ENCODE results near the gene KCNJ9. TPM values are rescaled to one million over a fixed set of nuclear protein-coding genes. Genes with fewer than 3 reads are reported as not detected.

Gene KCNJ9
- total RNA-seq, 2 experiments from 2014 or later, result not detected

DNA sequence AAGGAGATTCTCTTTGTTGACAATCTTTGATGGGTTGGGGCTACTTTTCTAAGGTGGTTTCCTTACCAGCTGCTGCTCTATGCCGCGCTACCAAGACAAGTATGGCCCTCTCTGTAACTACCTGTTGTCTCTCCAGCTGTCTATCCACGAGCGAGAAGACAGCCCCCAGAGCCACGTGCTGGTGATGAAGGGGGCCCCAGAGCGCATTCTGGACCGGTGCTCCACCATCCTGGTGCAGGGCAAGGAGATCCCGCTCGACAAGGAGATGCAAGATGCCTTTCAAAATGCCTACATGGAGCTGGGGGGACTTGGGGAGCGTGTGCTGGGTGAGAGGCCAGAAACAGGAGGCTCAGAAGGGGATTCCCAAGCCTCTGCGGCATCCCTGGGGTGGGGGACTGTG, 48.6 kb downstream of the KCNJ9 start:
- CTCF ChIA-PET, result no interaction called here
- POLR2A ChIA-PET, result no interaction called here

DNA sequence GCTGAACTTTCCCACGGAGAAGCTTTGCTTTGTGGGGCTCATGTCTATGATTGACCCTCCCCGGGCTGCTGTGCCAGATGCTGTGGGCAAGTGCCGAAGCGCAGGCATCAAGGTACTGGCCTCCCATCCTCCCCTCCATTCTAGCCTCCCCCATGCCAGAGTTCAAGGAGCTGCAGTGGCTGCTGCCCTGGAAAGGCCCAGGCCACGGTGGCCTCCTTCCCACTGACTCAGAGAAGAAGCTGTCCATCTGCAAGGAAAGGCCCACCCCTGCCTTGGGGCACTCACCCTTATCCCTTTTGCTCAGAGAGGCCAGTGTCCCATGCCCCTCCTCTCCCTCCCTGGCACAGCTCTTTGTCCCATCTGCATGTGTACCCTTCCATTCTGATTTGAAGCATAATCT, 49.1 kb downstream of the KCNJ9 start:
- POLR2A ChIA-PET, result no interaction called here
- CTCF ChIA-PET, result no interaction called here

DNA sequence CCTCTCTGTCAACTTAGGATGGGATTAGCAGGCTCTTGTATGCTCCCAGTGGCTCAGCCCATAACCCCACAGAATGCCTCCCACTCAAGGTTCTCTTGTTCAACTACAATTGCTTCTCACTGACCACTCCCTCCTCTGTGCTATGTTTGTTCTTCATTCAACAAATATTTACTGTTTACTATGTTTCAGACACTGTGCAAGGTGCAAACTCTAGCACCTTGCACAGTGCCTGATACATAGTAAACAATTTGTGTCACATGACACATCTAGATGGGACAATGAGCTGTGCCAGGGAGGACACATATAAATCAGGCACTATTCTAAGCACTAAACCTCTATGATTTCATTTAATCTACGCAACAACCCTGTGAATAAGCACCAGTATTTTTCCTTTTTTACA, 49.6 kb downstream of the KCNJ9 start:
- CTCF ChIA-PET, result interaction anchor here (0.7 kb wide), 1 partner anchor 10 kb away, joined by 3 read pairs; no protein-coding TSS in a partner anchor
- POLR2A ChIA-PET, result no interaction called here

DNA sequence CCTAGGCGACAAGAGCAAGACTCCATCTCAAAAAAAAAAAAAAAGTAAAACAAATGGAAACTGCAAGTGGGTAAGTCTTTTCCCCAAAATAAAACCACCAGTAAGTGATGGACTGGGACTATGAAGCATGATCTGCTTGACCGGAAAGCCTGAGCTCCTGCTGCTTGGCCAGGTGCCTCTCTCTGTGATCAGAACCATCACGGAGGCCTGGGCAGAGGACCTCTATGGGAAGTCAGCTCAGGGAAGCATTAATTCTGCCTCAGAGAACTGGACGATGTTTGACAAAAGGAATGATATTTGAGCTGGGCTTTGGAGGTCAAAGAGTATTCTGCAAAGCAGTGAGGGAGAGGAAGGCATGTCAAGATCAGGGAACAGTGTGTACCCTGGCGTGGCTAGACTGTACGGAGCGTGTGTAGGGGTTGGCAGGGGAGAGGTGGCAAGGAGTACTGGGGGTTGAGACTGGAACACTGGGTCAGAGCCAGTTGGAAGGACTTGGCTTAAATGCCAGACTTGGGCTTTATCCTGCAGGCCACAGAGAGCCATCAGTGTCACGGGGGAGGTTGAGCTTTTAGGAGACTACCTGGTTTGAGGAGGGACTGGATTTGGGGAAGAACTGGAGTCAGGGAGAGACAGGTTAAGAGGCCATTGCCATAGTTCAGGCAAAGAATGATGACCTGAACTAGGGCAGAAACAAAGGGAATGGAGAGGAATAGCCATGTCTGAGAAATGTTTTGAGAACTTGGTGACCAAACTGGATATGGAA, 50.6 kb downstream of the KCNJ9 start:
- POLR2A ChIA-PET, result no interaction called here

DNA sequence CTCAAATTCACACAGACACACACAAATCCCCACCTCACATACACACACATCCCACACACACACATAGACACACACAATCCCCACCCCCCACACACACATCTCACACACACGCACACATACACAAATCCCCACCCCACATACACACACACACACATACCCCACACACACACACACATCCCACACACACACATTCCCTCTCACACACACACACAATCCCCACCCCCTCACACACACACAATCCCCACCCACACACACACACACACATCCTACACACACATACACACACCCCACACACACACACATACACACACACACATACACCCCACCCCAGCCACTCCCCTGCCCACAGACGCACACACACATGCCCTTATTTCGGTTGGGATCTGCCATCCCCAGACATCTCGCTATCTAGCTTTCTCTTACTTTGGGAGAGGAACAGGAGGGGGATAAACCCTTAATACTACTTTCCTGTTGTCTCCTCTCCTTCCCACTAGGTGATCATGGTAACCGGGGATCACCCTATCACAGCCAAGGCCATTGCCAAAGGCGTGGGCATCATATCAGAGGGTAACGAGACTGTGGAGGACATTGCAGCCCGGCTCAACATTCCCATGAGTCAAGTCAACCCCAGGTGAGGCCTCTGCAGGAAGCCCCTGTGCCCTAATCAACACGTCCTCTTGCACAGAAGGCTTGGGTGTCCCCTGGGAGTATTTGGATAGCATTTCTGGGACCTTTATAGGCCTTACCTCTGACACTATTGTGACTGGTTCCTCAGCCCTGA, 52.8 kb downstream of the KCNJ9 start:
- ChIA-PET POLR2A (no interaction called here), CTCF (no interaction called here)

More for the DNA sequence above, 50.6 kb downstream of the KCNJ9 start:
- CTCF ChIA-PET, result interaction anchor here (0.7 kb wide), 1 partner anchor 9 kb away, joined by 3 read pairs; no protein-coding TSS in a partner anchor

DNA sequence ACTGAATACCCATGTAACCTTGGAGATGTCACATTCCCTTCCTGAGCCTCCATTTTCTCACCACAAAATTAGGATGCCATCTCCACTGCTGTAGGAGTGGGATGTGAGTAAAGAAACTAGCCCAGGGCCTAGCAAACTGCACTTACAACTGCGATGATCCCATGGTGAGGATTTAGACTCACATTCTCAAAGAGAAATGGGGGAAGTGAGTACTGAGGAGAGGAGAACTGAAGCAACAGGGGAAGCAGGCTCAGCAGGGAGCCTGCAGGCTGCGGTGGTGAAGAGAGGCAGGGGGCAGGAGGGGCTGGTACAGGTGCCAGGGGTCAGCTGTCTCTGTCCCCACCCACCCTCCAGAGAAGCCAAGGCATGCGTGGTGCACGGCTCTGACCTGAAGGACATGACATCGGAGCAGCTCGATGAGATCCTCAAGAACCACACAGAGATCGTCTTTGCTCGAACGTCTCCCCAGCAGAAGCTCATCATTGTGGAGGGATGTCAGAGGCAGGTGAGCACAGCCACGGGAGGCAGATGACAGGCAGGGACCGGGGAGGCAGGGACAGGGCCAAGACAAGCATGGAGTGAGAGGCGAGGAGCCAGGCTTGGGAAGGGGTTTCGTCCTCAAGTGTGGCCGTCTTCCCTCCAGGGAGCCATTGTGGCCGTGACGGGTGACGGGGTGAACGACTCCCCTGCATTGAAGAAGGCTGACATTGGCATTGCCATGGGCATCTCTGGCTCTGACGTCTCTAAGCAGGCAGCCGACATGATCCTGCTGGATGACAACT, 53.6 kb downstream of the KCNJ9 start:
- CTCF ChIA-PET, result no interaction called here

DNA sequence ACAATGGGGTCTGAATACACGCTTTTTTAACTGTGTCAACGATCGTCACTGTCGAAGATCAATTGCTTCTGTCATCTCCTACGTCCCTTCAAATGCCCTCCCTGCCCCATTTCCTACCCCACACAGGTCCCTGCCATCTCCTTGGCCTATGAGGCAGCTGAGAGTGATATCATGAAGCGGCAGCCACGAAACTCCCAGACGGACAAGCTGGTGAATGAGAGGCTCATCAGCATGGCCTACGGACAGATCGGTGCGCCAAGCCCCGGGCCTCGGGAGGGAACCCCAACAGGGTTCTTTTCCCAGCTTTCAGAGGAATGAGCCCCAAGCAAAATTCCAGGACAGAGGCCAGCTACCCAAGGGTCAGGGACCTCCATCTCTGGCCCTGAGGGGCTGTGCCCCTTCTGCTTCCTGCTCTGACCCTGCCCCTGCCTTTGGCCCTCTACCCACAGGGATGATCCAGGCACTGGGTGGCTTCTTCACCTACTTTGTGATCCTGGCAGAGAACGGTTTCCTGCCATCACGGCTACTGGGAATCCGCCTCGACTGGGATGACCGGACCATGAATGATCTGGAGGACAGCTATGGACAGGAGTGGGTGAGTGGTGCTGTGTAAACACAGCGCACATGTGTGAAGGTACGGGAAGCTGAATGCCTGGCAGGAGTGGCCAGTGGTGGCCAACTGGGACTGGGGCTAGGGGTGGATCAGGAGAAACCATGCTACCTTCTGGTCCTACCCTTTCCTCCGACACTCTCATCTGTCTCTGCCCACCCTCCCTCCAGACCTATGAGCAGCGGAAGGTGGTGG, 55.0 kb downstream of the KCNJ9 start:
- ChIA-PET CTCF (no interaction called here), POLR2A (no interaction called here)

More for the DNA sequence above, 53.6 kb downstream of the KCNJ9 start:
- POLR2A ChIA-PET, result no interaction called here

DNA sequence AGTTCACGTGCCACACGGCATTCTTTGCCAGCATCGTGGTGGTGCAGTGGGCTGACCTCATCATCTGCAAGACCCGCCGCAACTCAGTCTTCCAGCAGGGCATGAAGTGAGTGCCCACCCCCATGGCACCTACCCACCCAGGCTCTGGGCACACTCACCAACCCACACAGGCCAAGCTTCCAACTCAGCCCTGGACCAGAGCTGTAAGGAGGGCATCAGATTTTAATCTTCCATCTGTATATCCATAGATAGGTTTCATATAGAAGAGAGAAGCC, 55.5 kb downstream of the KCNJ9 start:
- CTCF ChIA-PET, result no interaction called here
- POLR2A ChIA-PET, result no interaction called here

DNA sequence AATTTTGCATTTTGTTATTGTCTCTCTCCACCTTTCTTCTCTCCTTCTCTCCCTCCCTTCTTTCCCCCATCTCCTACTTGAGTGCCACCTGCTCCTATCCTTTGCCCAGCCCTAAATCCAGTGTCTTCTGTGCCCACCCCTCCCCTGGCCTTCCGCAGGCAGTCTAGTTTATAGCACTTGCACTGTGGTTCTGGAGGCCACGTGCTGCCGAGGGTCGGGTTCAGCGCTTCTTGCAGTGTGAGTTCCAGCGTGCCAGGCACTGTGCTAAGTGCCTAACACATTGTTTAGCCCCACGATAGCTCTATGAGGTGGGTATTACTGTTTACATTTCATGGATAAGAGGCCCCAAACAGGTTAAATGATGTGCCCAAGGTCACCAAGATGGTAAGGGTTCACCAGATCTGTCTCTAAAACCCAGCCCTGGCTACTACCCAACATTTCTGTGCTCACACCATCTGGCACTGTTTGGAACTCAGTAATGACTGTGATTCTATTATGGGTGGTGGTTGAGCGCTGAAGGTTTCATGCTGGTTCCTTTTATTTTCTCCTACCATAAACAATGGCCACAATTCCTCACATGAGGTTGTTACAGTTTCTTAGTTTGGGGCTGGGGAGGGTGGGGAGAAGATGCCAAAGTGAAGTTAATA, 56.0 kb downstream of the KCNJ9 start:
- POLR2A ChIA-PET, result no interaction called here
- CTCF ChIA-PET, result no interaction called here

DNA sequence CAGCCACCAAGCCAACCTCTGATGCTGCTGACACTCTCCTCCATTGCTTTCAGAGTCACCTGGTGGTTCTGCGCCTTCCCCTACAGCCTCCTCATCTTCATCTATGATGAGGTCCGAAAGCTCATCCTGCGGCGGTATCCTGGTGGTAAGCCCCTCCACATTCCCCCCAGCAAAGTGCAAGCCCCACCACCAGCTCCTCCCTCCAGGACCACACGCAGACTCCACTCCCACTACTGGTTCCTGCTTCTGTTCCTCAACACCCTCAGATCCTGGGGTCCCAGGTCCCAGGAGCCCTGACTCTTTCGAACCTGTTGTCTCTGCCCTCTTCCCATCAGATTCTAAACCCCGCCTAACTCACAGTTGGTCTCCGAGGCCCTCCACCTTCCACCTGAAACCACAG, 58.5 kb downstream of the KCNJ9 start:
- CTCF ChIA-PET, result no interaction called here
- POLR2A ChIA-PET, result no interaction called here

Other genes starting within 250 kb of the KCNJ9 start
- gene VSIG8, start 218.9 kb upstream of the KCNJ9 start, total RNA-seq, result not detected
- 1 to 10 TPM; 1.2 to 1.4 TPM for gene CFAP45, start 181.4 kb upstream of the KCNJ9 start, total RNA-seq
- 100 to 1,000 TPM; 532 to 538 TPM for gene TAGLN2, start 156.0 kb upstream of the KCNJ9 start, total RNA-seq
- under 1 TPM in 1 of 2 experiments, not detected in 1; 0.06 TPM for gene IGSF9, start 135.9 kb upstream of the KCNJ9 start, total RNA-seq
- gene SLAMF9, start 127.3 kb upstream of the KCNJ9 start, total RNA-seq, result not detected
- 1 to 10 TPM; 6.2 to 6.5 TPM for gene PIGM, start 49.5 kb upstream of the KCNJ9 start, total RNA-seq
- gene KCNJ10, start 11.4 kb upstream of the KCNJ9 start, total RNA-seq, result not detected
- gene IGSF8, start 17.1 kb downstream of the KCNJ9 start, total RNA-seq, result 10 to 100 TPM; 43.8 to 45.7 TPM
- not detected for gene ATP1A2, start 34.2 kb downstream of the KCNJ9 start, total RNA-seq
- not detected for gene ATP1A4, start 70.1 kb downstream of the KCNJ9 start, total RNA-seq
- gene CASQ1, start 109.0 kb downstream of the KCNJ9 start, total RNA-seq, result not detected
- 10 to 100 TPM; 78.4 to 81.3 TPM for gene PEA15, start 123.8 kb downstream of the KCNJ9 start, total RNA-seq
- gene DCAF8, start 181.0 kb downstream of the KCNJ9 start, total RNA-seq, result 10 to 100 TPM; 96.7 to 99.1 TPM
- 10 to 100 TPM; 57.0 to 58.1 TPM for gene PEX19, start 203.6 kb downstream of the KCNJ9 start, total RNA-seq

All from activated CD8-positive, alpha-beta memory T cell treated with anti-CD3 and anti-CD28 coated beads for 36 hours (primary cell).